ENCODE results near the gene DLGAP4.

DNA sequence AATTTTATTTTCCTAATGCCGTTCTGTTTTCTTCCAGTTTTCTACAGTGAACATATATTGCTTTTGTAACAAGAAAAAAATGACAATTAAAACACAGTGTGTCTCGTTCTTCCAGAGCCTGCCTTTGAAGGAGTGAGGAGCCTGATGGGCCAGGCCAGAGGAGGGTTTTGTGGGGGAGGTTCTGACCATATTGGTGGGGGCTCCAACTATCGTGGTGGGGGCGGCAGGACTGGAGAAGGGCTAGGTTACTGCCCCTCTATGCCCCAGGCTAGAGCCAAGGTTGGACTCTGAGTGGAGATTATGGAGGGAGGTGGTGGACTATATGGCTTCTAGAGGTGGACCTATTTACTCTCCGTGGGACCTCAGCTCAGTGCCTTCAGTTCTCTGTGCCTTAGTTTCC lies 24.0 kb downstream of the DLGAP4 start:
- TF ChIP-seq POLR2AphosphoS5 (IDR thresholded peaks at IDR 0.05; ENCODE audit: low read depth, low read length), result no peak
- no peak for TF ChIP-seq POLR2A (IDR thresholded peaks at IDR 0.05; ENCODE audit: low read depth, low read length)
- no peak for TF ChIP-seq TAF1 (IDR thresholded peaks at IDR 0.05; ENCODE audit: borderline replicate concordance, low read depth, low read length)
